Prostate gland (tissue), 2 donors: ENCODE data around the gene EXD2. TPM values are rescaled to one million over a fixed set of nuclear protein-coding genes. Genes with fewer than 3 reads are reported as not detected.
"Not testable (repeated sequence)": the region's sequence is repeated elsewhere in the genome, so short reads cannot be mapped to it uniquely, and the experiment has no call there.

ENCODE experiments used
- DNase-seq: peaks from one replicate; pipeline ENCODE4 v3.0.0-alpha.2; 2019; ENCODE audit warnings: low spot score
- H3K27ac ChIP-seq, 2 donors: fragments of 200-600 bp; sonication (generic); 2 replicates each; pipeline ENCODE4 v1.5.1; 2017 to 2019
- H3K27me3 ChIP-seq: fragments of 200-600 bp; sonication (generic); replicated peaks from 2 replicates; pipeline ENCODE4 v1.5.1; 2019; ENCODE audit not compliant: insufficient read depth
- H3K36me3 ChIP-seq, 2 donors: fragments of 200-600 bp; sonication (generic); 1 replicate in 1 of 2; 2 replicates in 1 of 2; pipeline versions ENCODE4 v1.5.1 to v1.8.1; 2017 to 2019
- H3K4me1 ChIP-seq: fragments of 200-600 bp; sonication (generic); replicated peaks from 2 replicates; pipeline ENCODE4 v1.5.1; 2019
- H3K4me3 ChIP-seq, 2 donors: fragments of 200-600 bp; sonication (generic); 2 replicates each; pipeline ENCODE4 v1.5.1; 2017 to 2019
- H3K9me3 ChIP-seq: fragments of 200-600 bp; sonication (generic); 2 replicates; pipeline ENCODE4 v1.5.1; 2017
- POLR2A ChIP-seq: fragments of 450-650 bp; IDR thresholded peaks from one replicate; pipeline ENCODE4 v1.6.1; 2016; ENCODE audit warnings: antibody characterized with exemption, mild to moderate bottlenecking
- POLR2AphosphoS5 ChIP-seq: sonication (generic); formaldehyde crosslinking; IDR thresholded peaks from one replicate; pipeline ENCODE4 v1.6.1; 2017; ENCODE audit warnings: antibody characterized with exemption
- WGBS: methylation state at CpG from one replicate; pipeline ENCODE4 v1.1.5; 2018; 5-methylcytosine and 5-hydroxymethylcytosine counted together
- intact Hi-C: fragments of 100-400 bp; cut with DNase I; formaldehyde crosslinking; loops from one replicate; pipeline ENCODE4 v1.14.2; 2022
- small RNA-seq, 2 donors: library from RNA; depleted of rRNA; stranded (forward); fragments of <200 nt; gene quantifications; one replicate each; pipeline ENCODE3, GENCODE V24; 2016
- total RNA-seq, 2 donors: library from RNA; depleted of rRNA; stranded (reverse); fragments of >200 nt; gene quantifications; one replicate each; pipeline ENCODE4 v1.1.0, GENCODE V29; 2016
- TF ChIP-seq, protein P1 (sequence below), 4 experiments: fragments of 200-600 bp in 2 of 4; fragments of 450-650 bp in 2 of 4; sonication (generic) in 2 of 4; IDR thresholded peaks; 1 replicate in 3 of 4; 2 replicates in 1 of 4; pipeline ENCODE4 v1.5.1; 2016 to 2019; ENCODE audit warnings: antibody characterized with exemption in 4 of 4, mild to moderate bottlenecking in 2 of 4, moderate library complexity in 2 of 4

EXD2 gene
- total RNA-seq, 2 donors from 2014 or later, result 22.7 to 25.3 TPM

DNA sequence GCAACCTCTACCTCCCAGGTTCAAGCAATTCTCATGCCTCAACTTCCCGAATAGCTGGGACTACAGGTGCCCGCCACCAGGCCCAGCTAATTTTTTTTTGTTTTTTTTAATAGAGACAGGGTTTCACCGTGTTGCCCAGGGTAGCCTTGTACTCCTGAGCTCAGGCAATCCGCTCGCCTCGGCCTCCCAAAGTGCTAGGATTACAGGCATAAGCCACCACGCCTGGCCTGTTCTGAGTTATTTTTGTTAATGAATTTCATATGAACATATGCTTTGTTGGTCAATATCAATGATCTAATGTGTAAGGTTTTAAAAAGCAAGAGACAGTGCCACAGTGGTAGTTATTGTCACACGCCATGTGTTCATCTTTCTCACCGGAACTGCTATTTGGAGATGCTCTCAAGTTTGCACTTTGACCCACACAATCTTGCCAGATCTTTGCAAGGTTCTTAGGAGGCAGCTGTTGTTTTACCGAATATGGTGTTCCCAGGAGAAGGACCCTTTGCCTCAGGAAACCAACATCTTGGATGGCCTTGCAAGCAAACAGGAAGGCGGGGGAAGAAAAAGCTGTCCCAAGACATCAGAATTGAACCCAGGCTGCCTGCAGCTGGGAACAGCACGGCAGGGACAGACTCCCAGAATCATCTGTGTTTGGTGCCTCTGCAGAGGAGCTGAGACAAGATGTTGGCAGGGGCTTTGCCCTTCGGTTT is 98.7 kb downstream of the EXD2 start:
- H3K27ac ChIP-seq, result no peak overlapping the region
- DNase-seq, result no peak
- intact Hi-C loops, result no loop called here
- no peaks in the 10 kb centered on the region for H3K4me1 ChIP-seq
- no peaks in the 10 kb centered on the region for H3K27me3 ChIP-seq
- H3K4me3 ChIP-seq, result no peak overlapping the region
- H3K36me3 ChIP-seq, result no peaks in the 10 kb centered on the region
- H3K9me3 ChIP-seq, result no peaks in the 10 kb centered on the region
- TF ChIP-seq POLR2A (no peak), POLR2AphosphoS5 (no peak)
- TF ChIP-seq, protein P1, sequence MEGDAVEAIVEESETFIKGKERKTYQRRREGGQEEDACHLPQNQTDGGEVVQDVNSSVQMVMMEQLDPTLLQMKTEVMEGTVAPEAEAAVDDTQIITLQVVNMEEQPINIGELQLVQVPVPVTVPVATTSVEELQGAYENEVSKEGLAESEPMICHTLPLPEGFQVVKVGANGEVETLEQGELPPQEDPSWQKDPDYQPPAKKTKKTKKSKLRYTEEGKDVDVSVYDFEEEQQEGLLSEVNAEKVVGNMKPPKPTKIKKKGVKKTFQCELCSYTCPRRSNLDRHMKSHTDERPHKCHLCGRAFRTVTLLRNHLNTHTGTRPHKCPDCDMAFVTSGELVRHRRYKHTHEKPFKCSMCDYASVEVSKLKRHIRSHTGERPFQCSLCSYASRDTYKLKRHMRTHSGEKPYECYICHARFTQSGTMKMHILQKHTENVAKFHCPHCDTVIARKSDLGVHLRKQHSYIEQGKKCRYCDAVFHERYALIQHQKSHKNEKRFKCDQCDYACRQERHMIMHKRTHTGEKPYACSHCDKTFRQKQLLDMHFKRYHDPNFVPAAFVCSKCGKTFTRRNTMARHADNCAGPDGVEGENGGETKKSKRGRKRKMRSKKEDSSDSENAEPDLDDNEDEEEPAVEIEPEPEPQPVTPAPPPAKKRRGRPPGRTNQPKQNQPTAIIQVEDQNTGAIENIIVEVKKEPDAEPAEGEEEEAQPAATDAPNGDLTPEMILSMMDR (IDR thresholded peaks at IDR 0.05), result no peak
- 84% methylated on average over 13 of the region's 13 CpGs for WGBS

DNA sequence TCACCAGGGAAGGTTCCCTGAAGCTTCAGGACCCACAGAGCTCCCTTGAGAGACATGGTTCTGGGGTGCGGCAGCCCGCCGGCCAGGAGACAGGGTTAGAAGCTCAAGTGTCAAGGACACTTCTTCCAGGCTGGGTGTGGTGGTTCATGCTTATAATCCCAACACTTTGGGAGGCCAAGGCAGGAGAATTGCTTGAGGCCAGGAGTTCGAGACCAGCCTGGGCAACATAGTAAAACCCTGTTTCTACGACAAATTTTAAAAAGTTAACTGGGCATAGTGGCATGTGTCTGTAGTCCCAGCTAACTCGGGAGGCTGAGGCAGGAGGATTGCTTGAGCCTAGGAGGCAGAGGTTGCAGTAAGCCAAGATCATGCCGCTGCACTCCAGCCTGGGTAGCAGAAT is 99.6 kb downstream of the EXD2 start:
- DNase-seq, H3K4me3 ChIP-seq, intact Hi-C loops, H3K9me3 ChIP-seq, H3K36me3 ChIP-seq, H3K4me1 ChIP-seq, H3K27ac ChIP-seq, H3K27me3 ChIP-seq: not testable (repeated sequence)
- WGBS, result 93% methylated on average over 7 of the region's 7 CpGs

DNA sequence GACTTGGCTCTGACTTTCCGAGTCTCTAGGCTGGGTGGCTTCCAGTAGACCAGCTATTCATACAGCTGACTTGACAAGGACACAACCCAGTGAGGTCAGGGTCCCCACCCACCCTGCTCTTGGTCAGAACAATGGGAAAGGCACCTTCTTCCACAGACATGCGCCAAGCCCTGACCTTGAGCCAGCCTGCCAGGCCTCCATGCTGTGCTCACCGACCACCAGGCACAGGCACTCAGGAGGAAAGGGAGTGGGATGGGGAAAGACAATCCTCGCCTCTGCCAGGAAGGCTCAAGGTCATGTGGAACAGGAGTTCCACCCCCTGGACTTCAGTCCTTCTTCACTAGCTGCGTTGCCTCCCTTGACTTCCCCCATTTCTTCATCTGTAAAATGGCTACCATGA is 100.1 kb downstream of the EXD2 start:
- Histone ChIP-seq H3K27me3 (no peaks in the 10 kb centered on the region), H3K36me3 (no peaks in the 10 kb centered on the region), H3K4me3 (no peak overlapping the region), H3K27ac (no peak overlapping the region), H3K4me1 (no peaks in the 10 kb centered on the region), H3K9me3 (no peaks in the 10 kb centered on the region)
- intact Hi-C loops, result no loop called here
- no peak for DNase-seq
- TF ChIP-seq POLR2A (no peak), POLR2AphosphoS5 (no peak)
- WGBS, result 89% methylated on average over 5 of the region's 5 CpGs

DNA sequence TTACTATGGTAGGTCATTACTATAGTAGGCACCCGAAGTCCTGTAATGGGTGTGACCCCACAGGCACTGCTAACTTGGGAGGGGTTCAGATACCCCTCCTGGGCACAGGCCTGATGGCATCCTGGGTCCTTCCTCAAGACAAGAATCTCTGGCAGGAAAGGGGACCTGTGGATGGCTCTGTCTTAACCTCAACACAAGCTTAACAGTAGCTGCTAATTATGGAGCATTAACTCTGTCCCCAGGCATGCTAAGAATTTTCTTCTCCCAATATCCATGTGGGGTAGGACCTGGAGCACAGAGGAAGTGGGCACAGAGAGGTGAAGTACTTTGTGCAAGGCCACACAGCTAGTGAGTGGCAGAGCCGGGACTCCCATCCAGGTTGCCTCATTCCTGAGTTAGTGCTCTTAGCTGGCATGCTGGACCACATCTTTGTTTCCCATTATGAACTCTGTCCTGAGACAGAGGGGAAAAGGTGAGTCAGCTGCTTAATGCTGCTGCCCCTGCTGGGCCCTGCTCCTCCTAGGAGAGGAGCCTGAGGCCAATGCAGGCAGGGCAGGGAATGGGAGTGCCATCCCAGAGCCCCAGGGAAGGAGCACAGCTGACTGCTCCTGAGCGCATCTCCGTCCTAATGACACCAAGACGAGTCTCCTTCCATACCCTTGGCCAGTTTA is 100.7 kb downstream of the EXD2 start:
- 71% methylated on average over 5 of the region's 5 CpGs for WGBS
- no peaks in the 10 kb centered on the region for H3K9me3 ChIP-seq
- no peaks in the 10 kb centered on the region for H3K36me3 ChIP-seq
- no peak overlapping the region for H3K4me3 ChIP-seq
- intact Hi-C loops, result no loop called here
- TF ChIP-seq, protein P1 (IDR thresholded peaks at IDR 0.05), result no peak
- no peak for TF ChIP-seq POLR2A
- no peak for DNase-seq
- no peak overlapping the region for H3K27ac ChIP-seq
- H3K27me3 ChIP-seq, result no peaks in the 10 kb centered on the region
- no peaks in the 10 kb centered on the region for H3K4me1 ChIP-seq

Small RNA genes within 50 kb of the gene (small RNA-seq; reads per million reads assigned to genes)
- gene RF00019, result 0 reads per million in 2 donors

Other genes with a start within 250 kb of the EXD2 start
- gene ACTN1, start 212.2 kb upstream of the EXD2 start, total RNA-seq, result 100 to 1,000 TPM; 197 to 240 TPM
- 10 to 100 TPM; 25.3 to 67.4 TPM for gene DCAF5, start 38.4 kb upstream of the EXD2 start, total RNA-seq
- 1 to 10 TPM; 2.0 to 6.9 TPM for gene GALNT16, start 68.7 kb downstream of the EXD2 start, total RNA-seq
- 100 to 1,000 TPM in 1 of 2 donors, 10 to 100 TPM in 1; 68.5 to 111 TPM for gene ERH, start 206.8 kb downstream of the EXD2 start, total RNA-seq
- gene SLC39A9, start 207.2 kb downstream of the EXD2 start, total RNA-seq, result 100 to 1,000 TPM in 1 of 2 donors, 10 to 100 TPM in 1; 71.5 to 102 TPM